GM19043 (cell line): ENCODE results near the gene PNPLA2.

Source experiments
- ATAC-seq: cut with Tn5 transposase; IDR thresholded peaks from one replicate; pipeline ENCODE4 v1.9.1; 2021; ENCODE audit warnings: low read depth; ENCODE audit not compliant: unreplicated experiment

The PNPLA2 gene

DNA sequence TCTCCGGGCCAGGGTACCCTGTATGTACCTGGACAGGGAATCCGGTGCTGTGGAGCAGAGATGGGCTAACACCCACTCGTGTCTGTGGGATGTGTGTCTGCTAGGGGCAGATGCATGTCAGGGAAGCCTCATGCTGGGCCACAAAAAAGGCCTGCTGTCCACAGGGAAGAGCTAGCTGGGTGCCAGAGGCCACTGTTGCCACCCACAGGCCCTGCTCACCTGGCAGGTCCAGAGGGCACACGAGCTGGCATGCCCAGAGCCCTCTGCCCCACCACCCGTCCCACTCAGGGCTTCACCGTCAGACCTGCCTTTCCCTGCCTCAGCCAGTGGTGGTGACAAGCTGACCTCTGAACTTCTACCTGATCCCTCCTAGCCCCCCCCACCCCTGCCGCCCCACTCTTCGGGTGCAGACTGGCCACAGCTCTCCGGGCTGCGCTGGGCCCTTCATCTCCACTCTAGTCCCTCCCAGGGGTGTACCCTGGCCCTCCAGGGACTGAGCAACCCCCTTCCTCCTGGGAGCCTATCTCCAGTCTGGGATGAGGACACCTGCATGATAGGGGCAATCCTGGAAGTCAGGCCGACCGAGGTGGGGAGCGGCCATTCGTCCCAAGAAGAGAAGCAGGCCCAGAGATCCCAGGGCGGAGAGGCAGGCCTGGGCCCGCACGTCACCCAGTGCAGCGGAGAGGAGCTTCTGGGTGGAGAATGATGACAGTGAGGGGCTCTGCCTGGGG, 22.0 kb upstream of the PNPLA2 start:
- no peak for ATAC-seq

DNA sequence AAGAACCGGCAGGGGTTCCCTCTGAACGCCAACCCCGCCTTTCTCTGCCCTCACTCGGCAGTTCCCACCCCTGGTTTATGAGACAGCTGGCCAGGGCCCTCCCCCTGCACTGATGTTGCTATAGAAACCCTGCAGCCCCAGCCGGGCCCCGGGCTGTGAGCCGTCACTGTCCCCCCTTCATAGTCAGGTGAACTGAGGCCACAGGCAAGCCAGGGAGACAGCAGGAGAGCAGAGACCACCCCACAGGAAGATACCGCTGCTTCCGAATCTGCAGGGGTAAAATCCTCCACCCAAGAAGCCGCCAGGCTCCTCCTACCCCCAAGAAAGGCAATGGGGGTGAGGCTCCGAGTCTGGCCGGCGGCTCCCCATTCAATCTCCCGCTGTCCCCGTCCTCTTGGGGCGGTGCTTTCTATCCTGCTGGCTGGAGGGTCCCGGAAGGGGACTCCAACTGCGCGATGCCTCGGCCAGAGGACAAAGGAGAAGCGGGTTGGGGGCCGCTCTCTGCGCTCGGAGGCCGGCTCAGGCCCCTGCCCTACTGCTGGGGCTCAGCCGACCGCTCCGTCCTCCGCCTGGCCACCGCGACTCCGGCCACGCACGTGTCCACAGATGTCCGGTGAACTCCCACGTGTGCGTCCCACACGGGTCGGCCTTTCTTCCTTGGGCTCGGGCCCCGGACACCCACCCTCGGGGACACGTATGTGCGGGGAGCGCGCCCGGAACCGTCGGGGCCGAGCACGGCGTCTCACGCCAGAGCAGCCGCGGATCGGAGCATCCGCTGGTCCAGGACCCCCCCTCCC, 21.2 kb upstream of the PNPLA2 start:
- peak; percentile 43 for ATAC-seq

DNA sequence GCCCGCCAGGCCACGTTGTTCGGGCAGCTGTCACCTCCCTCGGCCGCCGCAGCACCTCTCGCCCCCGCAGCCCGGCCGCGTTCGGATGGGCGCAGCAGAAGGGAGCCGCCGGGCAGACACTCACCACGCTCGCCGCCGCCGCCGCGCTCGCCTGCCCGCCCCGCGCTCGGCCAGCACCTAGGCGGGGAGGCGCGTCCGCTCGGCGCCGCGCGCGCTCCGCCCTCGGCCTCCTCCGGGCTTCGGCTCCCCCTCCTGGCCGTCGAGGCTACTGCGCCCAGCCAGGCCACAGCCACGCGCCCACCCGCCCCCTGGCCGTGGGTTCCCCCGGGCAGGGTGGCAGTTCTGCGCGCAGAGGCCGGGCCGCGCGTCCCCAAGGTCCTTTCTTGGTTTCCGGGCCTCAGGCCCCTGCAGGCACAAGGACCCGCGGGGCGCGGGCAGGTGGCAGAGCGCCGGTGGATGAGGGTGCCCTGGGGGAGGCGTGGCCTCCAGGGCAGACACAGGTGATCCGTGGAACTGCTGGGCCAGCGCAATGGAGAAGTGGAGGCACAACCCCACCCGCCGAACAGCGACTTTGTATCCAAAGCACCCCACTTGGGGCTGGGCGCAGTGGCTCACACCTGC, 20.5 kb upstream of the PNPLA2 start, which contains the start of gene SLC25A22:
TSS of gene SLC25A22 (minus strand) at position 189 of the 621 bp plus-strand sequence. CDS start 3,275 bp downstream, outside the sequence.
- ATAC-seq: peak; percentile 65

DNA sequence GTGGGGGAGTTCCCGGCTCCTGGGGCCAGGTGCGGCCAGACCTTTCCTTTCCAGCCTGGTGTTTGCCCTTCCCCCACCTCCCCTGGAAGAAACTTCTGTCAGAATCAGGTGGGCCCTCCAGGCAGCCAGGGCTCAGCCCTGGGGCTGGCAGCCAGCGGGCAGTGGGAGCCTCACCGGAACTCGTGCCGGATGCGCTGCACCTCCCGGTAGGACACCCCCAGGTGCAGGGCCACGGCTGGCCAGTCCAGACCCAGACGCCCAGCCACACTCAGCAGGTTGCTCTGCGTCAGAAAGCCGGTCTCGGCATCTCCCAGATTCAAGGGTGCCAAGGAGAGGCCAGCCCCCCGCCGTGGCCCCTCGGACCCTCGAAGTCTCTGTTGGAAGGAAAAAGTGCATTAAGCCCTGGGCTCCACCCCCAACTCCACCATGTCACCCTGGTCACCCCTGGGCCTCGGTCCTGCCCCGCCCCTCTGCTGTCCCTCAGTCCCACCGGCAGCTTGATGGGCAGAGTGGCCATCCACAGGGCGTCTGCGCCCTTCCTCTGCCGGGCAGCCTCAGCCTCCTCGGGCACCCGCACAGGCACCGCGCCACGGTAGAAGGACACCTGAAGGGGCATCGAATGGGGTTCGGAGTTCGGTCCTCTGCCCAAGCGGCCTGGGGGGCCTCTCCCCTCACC, 18.9 kb upstream of the PNPLA2 start:
- ATAC-seq: no peak

DNA sequence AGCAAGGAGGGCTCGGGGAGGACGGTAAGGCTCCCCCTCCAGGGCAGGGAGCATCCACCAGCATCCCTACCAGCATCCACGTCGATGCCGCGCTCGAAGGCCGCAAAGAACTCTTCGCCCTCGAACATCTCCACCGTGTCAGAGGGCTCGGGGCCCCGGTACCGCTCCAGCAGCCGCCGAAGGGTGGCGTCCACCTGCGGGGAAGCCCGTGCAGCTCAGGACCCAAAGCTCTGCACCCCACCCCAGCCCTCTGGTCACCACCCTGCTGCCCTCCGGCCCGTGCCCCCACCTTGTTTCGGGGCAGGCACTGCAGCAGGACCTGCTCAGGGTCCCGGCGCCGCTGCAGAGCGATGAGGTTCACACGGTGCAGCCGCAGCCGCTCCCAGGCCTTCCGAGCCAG, 18.2 kb upstream of the PNPLA2 start:
- ATAC-seq: no peak

DNA sequence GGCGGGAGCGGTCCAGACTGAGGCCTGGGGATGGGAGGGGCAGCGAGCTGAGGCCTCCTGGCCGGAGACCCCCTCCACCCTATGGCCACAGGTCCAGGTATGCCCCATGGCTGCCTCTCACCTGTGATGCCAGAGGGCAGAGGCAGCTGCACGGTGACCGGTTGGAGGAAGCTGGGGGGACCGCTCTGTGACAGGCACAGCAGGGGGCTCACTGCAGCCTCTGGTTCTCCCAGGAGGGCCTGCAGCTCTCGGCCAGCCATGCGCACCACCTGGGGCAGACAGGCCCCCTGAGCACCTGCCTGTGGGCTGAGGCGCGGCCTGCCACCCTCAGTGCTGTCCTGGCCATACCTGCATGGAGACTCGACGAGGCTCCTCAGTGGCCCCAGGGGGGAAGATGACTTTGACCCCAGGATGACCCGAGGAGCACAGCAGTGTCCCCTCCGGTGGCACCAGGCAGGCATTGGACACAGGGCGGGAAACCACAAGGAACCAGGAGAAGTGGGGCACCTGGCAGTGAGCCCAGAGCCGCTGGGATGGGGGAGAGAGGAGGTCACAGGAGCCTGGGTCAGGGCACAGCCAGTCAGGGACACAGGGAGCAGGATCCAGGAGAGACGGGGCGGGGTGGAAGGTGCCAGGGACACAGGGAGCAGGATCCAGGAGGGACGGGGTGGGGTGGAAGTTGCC, 17.5 kb upstream of the PNPLA2 start:
- ATAC-seq: no peak

DNA sequence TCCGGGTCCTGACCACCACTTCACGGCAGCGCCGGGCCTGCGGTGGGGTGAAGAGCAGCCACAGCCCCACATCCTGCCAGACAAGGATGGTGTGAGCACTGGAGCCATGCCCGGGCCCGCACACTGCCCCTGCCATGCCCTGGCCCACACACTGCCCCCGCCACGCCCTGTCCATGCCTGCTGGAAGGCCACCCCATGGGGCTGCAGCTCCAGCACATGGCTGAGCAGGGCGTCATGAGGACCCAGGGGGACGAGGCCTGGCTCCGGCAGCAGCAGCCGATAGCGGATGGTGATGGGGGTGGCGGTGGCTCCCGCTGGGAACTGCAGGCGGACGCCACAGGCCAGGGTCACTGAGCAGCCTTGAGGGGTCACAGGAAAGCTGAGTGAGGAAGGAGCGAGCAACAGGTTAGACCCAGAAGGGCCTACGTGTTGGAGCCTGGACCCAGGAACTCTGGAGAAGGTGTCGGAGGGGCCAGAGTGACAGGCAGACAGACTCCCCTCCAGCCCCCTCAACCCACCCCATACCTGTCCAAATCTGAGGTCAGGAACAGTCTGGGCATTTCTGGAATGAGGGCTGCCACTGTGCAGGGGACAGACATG, 16.6 kb upstream of the PNPLA2 start:
- no peak for ATAC-seq

DNA sequence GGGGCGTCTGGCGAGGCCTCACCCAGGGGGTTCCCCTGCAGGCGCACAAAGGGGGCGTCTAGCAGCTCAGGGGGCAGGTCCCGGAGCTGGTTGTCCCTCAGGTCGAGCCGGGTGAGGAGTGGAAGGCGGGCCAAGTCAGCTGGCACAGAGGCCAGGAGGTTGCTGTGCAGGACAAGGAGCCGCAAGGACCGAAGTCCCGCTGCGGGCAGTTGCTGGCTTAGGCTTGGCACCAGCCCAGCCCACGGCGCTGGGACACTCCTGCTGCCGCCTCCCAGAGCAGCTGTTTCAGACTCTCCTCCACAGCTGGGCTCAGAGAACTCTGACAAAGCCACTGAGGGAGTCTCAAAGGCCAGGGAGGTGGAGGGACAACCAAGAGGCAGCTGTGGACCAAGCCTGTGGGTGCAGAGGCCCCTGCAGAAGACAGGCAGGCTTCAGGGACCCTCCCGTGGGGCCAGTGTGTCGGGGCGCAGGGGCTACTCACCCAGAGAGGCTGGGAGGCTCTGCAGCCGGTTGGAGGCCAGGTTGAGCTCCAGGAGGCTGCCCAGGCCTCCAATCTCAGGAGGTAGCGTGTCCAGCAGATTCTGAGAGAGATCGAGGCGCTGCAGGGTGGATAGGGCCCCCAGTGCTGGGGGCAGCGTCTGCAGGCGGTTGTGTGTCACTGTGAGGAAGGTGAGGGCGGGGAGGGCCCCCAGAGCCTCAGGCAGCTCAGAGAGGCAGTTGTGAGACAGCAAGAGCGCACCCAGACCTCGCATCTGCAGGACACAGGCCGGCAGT, 15.8 kb upstream of the PNPLA2 start:
- no peak for ATAC-seq

DNA sequence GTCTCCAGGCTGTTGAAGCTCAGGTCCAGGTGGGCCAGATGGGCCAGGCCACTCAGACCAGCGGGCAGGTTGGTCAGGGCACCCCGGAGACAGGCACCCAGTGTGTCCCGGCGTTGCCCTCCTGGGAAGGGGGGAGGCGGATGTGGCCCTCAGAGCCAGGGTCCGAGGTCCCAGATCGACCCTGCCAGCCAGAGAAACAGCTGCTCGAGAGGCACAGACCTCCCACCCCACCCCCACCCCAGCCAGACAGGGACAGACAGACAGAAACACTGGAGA, 15.3 kb upstream of the PNPLA2 start:
- ATAC-seq: no peak

DNA sequence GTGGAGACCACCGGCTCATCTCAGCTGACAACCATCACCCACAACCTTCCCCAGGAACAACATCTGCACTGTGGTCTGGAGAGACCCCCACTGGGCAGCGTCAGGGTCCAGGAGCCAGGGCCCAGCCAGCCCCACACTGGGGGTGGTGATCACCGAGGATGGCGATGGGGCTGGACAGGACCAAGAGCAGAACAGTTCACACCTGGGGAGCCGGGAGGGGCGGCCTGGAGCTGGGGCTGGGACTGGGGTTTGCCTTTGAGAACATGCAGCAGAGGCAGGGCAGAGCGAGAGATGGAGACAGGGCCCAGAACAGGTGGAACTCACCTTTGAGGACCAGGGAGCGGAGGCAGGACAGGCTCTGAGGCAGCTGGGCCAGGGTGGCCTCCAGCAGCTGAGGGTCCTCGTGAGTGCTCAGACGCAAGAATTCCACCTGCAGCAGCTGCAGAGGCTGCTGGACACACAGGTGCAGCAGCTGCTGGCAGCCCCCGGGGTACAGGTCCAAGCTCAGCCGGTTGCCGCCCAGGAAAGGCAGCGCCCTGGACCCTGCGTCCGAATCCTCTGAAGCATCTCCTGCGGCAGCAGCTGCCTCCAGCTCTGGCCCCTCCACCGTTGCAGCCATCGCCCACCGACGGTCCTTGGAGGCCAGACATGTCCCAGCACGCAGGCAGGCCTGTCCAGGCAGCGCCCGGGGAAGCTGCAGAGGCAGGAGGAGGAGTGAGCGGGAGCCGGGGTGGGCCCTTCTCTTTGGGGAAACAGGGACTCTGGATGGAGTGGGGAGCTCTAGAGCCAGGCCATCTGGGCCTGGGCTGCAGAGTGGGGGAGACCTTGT, 14.7 kb upstream of the PNPLA2 start:
- no peak for ATAC-seq

DNA sequence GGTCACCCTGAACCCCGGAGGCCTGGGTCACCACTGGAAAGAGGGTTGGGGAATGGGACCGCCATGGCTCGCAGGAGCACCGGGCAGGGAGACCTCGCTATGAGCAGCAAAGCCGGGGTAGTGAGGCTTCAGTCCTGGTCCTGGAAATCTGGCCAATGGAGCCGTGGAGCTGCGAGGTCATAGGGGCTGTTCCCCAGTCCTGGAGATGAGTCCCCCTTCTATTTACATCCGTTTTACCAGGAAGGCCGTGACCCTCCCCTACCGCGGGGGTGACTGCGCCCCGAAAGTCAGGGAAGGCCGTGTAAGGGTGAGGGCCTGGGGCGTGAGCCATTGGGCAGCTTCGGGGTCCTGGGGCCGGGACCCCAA, 14.1 kb upstream of the PNPLA2 start:
- no peak for ATAC-seq

DNA sequence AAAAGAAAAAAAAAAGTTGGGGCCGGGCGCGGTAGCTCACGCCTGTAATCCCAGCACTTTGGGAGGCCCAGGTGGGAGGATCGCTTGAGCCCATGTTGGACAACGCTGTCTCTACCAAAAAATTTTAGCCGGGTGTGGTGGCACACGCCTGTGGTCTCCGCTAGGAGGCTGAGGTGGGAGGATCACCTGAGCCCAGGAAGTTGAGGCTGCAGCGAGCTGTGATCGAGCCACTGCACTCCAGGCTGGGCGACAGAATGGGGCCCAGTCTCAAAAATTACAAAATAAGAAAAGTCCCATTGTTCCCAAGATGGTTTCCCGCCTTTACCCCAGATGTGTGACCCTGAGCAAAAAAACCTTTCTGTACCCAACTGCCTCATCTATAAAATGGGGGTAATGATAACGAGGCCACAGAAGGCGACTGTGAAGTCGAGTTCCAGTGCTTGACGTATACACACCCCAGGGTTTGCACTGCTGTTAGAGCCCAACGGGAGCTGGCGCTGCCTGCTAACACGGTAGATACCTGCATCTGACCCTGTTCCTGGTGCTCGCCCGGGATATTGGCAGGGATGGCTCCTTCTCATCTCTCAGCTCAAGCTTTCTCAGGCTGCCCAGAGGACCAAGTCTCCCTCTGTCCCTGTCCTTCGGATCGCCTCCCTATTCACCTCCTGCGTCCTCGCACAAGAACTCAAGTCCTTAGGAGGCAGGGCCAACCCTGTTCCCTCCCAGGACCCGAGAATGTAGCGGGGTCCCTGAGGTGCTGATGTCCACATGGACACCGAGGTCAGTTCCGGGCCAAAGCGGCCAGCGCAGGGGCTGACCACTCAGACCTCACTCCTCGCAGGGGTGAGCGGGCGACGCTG, 10.1 kb upstream of the PNPLA2 start:
- no peak for ATAC-seq

DNA sequence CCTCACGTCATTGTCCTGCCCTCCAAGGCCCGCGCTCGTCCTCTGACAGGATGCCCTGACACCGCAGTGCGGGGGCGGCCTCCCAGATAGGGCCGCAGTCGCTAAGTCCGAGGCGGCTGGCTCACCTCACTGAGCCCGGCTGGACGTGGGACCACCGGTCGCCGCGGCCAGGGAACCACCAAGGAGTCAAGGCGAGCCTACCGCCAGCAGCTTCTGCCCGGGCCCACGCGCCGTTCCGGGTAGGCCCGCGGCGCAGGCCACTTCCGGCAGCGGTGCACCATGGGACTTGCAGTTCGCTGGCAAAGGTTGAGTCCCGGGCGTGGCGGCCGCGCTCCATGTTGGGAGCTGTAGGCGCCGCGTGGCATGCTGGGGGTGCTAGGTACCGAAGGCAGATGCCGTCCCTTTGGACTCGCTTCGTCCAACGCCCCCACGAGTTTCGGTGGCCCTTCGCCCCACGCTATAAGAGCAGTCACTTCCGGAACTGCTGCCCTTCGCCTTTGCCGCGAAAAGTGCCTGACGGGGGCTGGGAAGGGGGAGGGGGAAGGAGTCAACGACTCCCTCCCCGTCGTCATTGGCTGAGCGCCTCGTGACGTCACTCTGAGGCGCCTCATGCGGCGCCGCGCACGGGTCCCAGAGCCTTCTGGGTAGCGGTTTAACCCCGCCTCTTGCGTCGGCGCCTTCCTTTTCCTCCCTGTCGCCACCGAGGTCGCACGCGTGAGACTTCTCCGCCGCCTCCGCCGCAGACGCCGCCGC, 9.3 kb upstream of the PNPLA2 start, which contains the start of gene RPLP2:
TSS of gene RPLP2 (plus strand) at position 681 of the 753 bp plus-strand sequence. CDS start 268 bp downstream, outside the sequence.
- ATAC-seq: peak; percentile 65

DNA sequence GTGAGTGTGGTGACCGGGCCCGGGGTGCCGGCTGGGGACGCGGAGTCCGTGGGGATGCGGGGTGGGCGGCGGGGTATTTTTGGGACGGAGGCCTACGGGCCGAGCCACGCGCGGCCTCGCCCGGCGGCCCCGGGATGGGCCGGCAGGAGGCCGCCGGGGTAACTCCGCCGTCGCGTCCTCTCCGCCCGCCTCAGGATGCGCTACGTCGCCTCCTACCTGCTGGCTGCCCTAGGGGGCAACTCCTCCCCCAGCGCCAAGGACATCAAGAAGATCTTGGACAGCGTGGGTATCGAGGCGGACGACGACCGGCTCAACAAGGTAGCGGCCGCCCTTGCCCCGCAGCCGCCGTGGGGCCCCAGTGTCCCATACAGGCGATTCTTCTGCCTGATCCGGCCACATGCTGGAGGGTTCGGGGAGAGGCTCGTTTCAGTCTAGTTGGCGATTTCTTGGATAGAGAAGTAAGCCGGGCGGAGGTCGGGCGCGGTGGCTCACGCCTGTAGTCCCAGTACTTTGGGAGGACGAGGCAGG, 8.6 kb upstream of the PNPLA2 start:
- ATAC-seq: no peak

DNA sequence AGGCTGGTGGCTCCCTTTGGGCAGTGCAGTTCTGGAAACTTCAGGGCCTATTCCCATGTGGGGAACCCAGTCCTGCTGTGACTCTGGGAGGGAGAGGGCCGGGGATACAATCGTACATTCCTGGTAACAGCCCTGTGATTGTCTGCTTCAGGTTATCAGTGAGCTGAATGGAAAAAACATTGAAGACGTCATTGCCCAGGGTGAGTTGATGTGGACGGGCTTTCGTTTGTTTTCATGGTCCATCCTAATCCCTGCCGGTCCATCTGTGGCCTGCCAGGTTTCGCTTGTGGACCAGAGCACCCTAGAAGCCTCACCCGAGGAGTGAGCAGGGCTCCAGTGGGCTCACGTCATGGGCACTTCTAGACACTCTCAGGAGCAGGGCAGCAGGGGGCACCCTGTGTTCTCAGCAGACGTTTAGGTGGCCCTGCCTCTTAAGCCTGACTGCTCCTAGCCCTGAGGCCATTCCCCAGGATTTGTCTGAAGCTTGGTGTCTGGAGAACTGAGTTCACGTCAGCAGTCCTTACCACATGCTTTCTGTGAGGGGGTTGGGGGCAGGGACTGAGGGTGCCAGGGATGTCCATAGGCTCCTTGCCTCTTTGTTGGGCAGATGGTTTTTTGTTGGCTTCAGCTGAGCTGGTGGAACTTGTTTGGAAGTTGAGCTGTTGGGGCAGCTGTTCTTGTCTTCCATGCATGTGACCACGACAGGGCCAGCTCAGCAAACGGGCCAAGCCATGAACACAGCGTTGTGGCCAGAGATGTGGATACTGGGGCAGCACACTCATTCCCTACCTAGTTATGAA, 7.1 kb upstream of the PNPLA2 start:
- ATAC-seq: no peak

DNA sequence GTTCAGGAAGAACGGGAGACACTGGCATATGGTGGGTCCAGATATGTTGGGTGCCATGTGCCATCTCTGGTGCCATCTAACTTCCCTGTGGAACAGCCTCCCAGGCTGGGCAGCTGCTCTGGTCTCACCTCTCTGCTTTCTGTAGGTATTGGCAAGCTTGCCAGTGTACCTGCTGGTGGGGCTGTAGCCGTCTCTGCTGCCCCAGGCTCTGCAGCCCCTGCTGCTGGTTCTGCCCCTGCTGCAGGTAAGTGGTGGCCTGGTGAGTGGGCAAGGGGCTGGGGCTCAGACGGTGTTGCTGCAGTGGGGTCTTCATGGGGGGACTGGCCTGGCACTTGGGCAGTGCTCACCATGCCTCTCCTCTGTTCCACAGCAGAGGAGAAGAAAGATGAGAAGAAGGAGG, 6.3 kb upstream of the PNPLA2 start:
- ATAC-seq: no peak
